Measurements from ENCODE around the gene SLC16A4.
"Not testable (repeated sequence)": the region's sequence is repeated elsewhere in the genome, so short reads cannot be mapped to it uniquely, and the experiment has no call there.

The SLC16A4 gene

DNA sequence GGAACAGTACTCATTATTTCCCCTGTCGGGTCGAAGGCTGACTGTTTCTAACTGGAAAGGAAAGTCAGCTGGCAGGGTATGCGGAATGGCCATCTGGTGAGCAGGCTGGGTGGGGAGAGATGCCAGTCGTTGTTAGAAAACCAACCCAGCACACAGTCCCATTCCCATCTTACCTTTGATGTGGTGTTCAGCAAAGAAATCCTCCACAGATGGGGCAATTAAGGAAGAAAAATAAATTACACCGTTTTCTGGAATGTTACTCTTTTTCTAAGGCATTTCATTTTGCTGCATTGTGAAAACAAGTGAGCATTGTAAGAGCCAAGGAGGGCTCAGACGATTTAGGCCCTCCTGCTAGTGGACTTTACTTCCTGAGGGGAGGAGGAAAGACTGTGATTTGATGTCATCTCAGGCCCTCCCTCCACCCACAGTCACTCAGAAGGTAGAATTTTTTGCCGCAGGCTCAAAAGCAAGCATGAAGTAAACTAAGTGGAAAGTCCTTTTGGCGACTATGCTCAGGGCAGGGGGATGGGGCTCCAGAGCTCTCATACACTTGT lies at the start of gene SLC16A4:
Gene SLC16A4 (minus strand): TSS at position 335 of the 554 bp plus-strand sequence. CDS start 1,703 bp downstream, outside the sequence.
- peak; percentile 53 for DNase-seq (ENCODE audit: low spot score)

DNA sequence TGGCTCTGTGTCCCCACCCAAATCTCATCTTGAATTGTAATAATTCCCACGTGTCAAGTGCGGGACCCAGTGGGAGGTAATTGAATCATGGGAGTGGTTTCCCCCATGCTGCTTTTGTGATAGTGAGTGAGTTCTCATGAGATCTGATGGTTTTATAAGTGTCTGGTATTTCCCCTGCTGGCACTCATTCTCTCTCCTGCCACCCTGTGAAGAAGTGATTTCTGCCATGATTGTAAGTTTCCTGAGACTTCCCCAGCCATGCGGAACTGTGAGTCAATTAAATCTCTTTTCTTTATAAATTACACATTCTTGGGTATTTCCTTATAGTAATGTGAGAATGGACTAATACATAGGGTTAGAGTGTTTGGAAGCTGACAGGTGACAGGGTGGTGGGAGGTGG lies 49.0 kb upstream of the SLC16A4 start:
- DNase-seq (ENCODE audit: low spot score), result not testable (repeated sequence)

DNA sequence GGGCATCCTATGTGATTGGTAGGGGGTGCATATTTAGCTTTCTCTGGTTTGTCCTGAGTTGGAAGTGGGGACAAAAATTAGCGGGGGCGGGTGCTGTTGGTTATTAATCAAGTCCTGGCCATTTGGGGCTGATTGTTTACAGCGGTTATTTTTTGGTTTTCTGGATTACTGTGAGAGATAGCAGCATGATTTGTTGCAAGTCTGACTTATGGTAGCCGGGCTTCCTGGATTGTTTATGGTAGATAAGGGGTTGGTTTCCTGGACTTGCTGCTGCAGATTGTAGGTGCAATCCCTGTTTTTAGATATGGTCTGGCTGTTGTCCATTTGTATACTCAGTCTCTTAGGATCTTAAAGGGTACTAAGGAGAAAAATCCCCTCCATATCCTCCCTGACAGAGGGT lies 48.1 kb upstream of the SLC16A4 start:
- no peak for DNase-seq (ENCODE audit: low spot score)

DNA sequence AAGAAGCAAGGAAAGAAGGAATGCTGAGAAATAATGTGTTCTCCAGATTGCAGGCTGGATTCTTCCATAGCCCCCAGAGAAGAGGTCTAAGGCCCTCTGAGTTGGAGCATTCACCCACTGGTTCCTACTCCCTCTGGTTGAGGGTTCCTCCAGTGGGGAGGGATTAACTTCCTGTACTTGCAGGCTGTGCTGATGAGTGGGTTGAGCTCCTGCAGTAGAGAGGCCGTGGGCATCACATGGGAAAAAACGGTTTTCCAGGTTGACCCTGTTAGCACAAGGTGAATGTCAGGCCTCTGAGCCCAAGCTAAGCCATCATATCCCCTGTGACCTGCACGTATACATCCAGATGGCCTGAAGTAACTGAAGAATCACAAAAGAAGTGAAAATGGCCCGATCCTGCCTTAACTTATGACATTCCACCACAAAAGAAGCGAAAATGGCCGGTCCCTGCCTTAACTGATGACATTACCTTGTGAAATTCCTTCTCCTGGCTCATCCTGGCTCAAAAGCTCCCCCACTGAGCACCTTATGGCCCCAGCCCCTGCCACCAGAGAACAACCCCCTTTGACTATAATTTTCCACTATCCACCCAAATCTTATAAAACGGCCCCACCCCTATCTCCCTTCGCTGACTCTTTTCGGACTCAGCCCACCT lies 46.9 kb upstream of the SLC16A4 start:
- not testable (repeated sequence) for DNase-seq (ENCODE audit: low spot score)

DNA sequence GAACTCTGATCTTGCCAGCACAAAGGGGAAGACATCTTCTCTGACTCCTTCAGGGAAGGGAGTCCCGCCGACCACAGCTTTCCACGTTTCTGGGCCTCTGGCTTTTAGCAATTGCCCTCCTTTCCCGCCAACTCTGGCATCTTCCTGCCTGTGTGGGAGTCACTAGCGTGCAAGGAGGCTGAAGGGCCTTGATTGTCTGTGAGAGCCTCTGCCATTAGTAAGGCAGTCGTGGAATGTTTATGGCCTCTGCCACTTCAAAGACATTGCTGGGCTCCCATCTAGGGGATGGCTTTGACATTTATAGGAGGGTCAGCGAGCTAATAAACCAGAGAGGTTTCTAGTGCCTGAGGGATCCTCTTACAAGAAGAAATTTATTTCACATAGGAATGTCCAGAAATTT lies 45.8 kb upstream of the SLC16A4 start:
- DNase-seq (ENCODE audit: low spot score), result no peak

DNA sequence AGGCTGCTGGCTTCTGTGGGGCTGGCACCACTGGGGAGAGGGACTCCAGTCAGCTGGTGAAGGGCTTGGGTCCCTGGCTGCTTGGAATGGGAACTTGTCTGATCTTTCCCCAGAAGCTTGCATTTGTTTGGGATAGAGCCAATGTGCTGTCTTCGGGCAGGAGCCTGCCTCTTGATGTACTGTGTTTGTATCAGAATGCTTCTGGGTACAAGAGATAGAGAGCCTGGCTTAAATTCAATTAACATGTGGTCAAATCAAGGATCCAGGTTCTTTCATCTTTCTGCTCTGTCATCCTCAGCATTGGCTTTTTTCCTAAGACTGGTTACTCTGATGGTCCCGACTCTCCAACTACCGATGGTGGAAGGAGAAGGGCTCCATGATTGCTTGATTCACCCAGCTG lies 44.1 kb upstream of the SLC16A4 start:
- no peak for DNase-seq (ENCODE audit: low spot score)

DNA sequence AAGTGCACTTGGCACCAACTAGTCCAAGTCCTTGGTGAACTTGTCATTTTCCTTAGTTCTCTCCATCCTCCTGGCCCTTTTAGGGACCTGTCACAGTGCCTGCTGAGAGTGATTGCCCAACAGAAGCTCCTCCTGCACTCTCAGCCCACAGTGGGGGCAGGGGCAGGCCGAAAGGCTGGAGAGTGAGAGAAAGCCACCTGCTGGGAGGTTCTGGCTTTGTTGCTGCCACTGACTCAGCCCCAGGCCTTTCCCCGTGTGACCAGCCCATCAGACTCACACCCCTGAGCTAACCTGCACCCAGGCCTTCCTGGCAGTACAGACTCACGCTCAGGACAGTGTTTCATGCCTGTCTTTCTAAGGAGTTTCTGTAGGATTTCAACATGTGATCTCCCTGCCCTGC lies 43.0 kb upstream of the SLC16A4 start:
- peak; percentile 65 for DNase-seq (ENCODE audit: low spot score)

DNA sequence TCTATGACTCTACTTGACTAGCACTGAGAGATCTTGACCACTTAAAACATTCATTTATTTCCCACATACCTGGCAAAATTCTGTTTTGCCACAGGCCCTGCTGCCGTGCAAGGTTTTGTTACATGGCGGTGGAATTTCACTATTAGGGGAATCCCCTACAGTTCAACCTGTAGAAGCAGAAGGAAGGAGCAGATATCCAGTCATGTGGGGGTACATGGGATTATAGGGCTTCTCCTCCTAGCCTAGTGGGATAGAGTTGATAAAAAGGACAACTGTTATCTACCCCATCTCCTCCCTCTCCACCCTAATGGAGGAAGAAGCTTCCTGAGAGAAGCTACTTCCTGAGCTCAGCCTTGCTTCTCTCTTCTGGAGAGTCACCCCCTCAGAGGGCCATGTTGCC lies 42.4 kb upstream of the SLC16A4 start:
- DNase-seq (ENCODE audit: low spot score), result no peak

DNA sequence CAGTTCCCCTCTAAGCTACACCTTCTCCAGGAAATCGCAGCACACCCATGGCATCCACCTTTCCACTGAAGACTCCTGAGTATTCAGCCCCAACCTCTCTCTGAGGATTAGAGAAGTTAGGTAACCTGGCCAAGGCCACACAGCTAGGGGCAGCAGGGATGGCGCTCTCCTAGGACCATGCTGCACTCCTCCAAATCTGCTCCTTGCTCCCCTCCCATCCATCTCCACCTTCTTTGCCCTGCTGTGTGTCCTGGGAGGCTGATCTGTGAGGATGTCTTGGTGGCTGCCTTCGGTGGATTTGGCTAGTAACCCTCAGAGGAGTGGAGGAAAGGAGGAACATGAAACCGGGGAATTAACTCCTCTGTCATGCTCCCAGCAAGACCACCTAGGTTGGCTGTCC lies 40.1 kb upstream of the SLC16A4 start:
- DNase-seq (ENCODE audit: low spot score), result no peak

DNA sequence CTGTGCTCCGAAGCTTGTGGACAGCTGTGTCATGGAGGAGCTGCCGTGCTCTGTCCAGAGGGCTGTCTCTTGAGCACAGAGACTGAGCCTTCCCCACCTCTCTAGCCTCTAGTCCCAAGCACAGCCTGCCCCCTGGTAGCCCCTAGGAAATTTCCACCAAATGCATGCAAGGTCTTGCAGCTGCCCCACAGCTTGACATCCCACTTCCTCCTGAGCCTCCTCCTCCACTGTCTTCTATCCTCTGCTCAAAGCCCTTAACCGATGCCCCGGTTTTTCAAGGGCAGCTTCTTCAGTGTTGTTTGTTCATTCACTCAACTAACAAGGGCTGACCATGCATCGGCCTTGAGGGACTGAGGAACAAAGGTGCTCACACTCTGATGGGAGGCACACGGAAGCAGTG lies 39.5 kb upstream of the SLC16A4 start:
- DNase-seq (ENCODE audit: low spot score), result no peak

DNA sequence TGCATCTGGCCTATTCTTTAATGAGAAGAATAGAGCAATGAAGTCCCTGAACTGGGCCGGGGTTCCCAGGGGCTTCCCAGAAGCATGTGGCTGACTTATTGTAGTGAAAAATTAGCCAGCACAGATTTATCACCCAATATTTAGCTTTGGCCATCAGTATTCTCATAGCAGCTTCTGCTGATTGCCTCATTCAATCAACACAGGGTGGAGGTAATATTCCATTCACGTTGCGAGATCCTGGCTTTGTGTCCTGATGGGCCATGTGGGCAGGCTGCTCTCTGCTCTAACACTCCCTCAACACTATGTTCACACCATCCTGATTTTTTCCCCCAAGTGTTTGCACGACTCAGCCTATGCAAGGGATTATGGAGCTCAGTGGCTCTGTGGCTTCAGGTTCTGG lies 38.1 kb upstream of the SLC16A4 start:
- DNase-seq (ENCODE audit: low spot score), result no peak

DNA sequence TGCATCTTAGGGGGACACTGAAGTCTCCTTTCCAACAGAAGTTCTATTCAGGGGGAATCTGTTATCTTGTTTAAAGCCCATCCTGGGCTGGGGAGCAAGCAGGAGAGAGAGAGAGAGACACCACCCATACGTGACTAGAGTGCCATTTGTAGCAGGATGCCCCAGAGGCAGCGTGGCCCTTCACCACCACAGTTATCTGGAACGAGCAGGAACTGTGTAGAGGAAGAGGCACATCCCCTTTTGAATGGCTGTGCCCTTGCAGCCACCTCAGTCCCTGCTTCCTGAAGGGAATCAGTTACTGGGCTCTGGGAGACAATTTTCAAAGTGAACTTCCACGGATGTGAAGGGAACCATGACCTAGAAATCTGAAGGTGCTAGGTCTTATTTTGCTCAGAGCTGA lies 36.0 kb upstream of the SLC16A4 start:
- DNase-seq (ENCODE audit: low spot score), result no peak

DNA sequence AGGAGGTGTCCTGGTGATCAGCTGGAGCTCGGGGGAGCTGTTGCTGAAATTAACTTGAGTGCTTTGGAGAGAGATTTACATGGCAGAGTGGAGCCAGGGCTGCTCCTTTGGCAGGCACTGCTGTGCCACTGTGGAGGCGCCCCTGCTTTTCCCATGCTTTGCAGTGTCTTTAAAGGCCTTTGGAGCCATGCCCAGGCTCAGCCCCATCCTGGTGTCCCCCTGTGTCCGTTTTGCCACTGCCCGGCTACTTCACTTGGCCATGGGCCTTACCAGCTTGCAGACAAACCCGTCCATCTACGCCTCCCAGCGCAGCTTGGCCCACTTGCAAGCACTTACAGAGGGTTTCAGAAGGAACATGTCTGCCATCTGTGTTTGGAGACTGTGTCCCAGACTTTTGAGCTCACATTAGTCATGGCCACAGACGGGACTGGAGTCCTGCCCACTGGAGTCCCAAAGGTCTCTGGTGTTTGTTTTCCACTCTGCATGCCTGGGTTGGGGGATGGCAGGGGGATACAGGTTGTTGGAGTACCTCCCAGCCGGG lies 34.9 kb upstream of the SLC16A4 start:
- no peak for DNase-seq (ENCODE audit: low spot score)

DNA sequence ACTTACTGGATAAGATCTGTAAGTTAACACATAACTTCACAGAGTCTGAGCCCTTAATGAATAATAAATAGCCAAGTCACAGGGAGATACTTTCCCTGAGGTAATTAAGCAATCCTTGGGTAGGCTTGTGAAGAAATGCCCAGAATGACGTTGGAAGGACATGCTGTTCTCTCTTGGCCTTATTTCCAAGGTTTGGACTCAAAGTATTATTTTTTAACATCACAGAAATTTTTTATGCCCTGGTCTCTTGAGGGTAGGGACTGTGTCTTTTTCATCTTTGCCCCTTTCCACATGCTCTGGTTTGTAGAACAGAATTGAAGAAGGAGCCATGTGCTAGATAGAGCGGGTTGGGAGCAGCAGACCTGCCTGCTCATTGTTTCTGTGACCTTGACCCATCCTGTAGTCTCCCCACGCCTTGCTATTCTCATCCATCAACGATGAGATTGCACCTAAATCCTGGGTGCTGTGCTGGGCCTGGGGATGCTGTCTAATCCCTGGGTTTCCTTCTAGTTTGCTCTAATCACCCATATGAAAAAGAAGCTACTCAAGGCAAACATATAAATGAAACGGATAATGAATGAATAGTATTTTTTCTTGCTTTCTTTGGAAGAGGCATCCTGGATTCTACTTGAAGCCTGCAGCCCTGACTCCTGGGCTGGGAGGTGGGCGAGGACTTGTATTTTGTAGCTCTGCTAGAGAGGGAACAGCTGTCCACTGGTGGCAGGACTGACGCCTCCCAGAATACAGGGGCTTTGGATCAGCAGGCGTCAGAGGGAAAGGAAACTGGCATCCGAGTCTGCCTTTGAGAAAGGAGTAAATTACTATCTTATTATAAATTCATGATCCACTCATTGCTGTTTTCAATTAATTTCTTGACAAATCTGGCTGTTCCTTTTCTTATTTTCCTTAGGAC lies 34.1 kb upstream of the SLC16A4 start:
- no peak for DNase-seq (ENCODE audit: low spot score)

DNA sequence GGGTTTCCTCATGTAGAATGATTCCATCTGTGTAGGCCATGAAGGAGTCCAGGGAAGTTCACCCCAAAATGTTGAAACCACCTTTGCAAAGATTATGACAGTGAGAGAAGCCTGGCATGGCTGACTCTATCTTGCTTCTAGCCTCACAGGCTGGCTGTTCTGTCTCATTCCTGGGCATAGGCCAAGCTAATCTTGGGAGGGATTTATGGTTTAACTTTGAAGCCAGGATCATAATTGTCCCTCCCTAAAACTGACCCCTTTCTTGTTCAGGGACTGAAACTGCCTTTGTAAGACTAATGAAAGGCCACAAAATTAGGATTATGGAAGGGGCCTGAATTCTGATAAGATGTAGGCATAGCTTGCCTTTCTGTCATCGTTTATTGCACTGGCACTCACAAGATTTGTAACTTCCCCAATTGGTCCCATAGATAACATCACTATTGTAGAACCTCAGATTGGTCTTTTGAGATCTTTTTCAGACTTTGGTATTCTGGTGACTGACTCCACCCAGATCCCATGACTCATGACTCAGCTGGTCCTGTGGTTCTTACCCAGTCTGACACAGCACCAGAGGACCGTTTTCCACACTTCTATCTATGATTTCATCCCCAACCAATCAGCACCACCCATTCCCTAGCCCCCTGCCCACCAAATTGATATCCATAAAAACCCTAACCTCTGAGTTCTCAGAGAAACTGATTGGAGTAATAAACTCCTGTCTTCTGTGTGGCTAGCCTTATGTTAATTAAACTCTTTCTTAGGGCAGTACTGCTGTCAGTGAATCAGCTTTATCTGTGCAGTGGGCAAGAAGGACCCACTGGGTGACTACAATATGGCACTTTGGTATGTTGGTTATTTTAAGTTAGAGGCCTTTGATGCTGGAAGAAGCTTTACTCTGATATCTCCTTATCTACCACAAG lies 30.3 kb upstream of the SLC16A4 start:
- no peak for DNase-seq (ENCODE audit: low spot score)

DNA sequence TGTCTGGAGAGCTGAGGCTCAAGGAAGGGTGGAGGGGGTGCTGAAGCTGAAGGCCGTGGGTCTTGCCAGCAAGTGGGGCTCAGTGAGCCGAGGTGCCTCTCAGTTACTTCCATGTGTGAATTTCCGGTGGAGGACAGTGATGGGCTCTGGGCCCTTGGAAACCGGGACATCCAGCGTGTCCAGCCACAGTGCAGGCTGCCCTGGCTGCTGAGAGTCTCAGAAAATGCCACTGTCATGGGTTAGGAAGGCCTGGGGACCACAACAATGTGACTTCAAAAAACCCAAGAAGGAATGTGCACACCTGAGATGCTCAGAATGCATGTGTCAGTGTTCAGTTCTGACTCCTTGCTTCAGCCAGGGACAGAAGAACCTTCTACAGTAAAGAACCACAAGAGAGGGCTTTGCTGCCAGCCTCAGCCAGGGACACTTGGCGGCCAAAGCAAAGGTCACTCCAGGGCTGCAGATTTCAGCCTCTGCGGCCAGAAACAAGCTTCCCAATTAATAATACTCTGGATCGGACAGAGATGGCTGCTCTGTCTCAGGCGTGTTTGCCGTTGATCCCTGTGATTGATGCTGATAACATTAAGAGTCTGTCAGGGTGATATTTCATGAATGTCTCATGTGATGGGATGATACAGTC lies 29.3 kb upstream of the SLC16A4 start:
- DNase-seq (ENCODE audit: low spot score), result no peak

DNA sequence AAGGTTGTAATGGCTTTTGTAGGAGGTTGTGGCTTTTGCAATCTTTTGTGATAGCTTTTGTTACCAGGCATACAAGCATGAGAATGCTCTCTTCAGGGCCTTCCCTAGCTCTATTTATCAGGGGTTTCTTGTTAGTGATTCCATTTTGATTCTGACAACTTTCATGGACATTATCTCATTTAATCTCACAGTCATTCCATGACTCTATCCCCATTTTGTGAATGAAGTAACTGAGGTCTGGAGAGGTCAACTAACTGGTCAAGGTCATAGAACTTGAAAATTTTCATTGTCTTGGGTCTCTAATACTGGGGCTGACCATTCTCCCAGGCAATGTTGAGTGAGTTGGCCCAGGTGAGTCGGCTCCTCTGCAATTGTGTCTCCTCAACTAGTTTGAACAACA lies 27.9 kb upstream of the SLC16A4 start:
- no peak for DNase-seq (ENCODE audit: low spot score)

DNA sequence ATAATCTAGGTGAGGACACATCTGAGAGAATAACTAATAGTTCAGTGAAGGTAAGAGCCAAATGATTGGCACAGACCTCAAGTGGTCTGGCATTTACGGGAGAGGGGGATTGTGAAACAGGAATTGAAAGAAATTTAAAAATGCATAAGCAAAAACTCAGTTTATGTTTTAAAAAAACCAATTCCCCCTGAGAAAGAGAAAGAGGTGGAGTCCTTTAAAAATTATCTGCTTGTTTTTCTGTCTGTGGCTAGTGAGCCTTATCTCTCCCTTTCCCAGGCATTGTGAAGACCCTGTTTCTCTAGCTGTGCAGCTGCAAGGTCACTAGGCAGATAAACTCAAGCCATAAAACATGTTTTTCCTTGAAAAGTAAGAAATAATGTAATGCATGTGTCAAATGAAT lies 22.2 kb upstream of the SLC16A4 start:
- DNase-seq (ENCODE audit: low spot score), result not testable (repeated sequence)

DNA sequence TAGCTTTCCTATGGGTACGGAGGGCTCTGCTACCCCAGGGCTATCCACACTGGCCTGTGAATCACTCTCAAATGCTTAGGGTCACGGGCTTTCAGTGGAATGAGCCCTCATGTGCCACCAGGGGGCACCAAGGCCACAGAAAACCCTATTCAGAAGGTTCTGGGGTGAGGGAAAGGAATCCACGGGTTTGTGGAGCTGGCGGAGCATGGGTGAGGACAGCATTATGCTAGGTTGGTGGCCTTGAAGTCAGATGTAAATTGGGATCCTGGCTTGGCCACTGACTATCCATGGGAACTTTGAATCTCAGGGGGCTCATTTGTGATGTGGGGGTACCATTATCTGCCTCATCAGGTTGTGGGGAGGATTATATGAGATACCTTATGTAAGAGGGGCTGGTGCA lies 21.8 kb upstream of the SLC16A4 start:
- DNase-seq (ENCODE audit: low spot score), result peak; percentile 76

DNA sequence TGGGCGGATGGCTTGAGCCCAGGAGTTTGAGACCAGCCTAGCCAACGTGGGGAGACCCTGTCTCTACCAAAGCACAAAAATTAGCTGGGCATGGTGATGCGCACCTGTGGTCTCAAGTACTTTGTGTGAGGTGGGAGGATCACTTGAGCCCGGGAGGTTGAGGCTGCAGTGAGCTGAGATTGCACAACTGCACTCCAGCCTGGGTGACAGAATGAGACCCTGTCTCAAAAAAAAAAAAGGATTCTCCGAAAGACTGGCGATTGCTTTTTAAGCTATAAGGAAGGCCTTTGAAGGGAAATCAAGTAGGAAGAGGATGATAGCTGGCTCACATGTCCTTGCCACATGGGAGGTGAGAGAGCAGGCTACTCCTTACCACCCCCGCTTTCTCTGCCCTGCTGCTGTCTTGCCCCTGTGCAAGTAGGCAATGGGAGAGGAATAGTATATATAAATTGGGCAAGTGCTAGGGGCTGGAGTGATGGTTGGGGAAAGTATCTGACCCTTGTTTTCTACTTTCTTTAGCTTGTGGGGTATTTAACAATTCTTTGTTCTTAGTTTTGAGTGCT lies 20.4 kb upstream of the SLC16A4 start:
- no peak for DNase-seq (ENCODE audit: low spot score)

DNA sequence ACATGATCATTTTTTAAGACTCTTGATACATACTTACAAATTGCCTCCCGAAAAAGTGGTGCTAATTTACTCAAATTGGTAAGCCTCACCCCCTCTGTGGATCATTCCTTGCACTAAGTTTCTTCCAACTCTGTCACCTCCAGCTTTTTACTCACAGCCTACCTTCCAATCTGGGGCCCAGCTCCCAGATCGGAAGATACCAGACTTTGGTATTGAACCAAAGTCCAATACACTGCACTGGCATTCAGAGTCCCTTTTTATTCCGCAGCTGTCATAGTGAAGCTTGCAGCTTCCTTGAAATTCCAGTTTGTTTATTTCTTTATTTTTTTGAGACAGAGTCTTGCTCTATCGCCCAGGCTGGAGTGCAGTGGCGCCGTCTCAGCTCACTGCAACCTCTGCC lies 18.5 kb upstream of the SLC16A4 start:
- DNase-seq (ENCODE audit: low spot score), result no peak
